Spinal cord (tissue), 10 donors: ENCODE results near the gene EXOC3. TPM values are rescaled to one million over a fixed set of nuclear protein-coding genes. Genes with fewer than 3 reads are reported as not detected.

ENCODE experiments used
- DNase-seq, 6 donors: peaks; one replicate each; pipeline versions ENCODE4 v3.0.0 to v3.0.0-alpha.2; 2013 to 2015; ENCODE audit warnings: low spot score in 6 of 6, low read depth in 4 of 6
- H3K27ac ChIP-seq: one replicate; pipeline ENCODE4 v1.5.1; 2013; ENCODE audit warnings: low read depth, low read length, control low read depth
- H3K27me3 ChIP-seq: one replicate; pipeline ENCODE4 v1.6.1; 2013; ENCODE audit warnings: low read length; ENCODE audit not compliant: control insufficient read depth, insufficient read depth
- H3K36me3 ChIP-seq: one replicate; pipeline ENCODE4 v1.6.1; 2013; ENCODE audit warnings: low read length; ENCODE audit not compliant: control insufficient read depth, insufficient read depth
- H3K4me1 ChIP-seq: one replicate; pipeline ENCODE4 v1.6.1; 2013; ENCODE audit warnings: low read length; ENCODE audit not compliant: control insufficient read depth, insufficient read depth
- H3K4me3 ChIP-seq: one replicate; pipeline ENCODE4 v1.5.1; 2013; ENCODE audit warnings: low read depth, low read length, control low read depth
- H3K9me3 ChIP-seq: one replicate; pipeline ENCODE4 v1.6.1; 2013; ENCODE audit warnings: low read length; ENCODE audit not compliant: control insufficient read depth, insufficient read depth
- whole genome bisulfite sequencing: methylation state at CpG from one replicate; pipeline ENCODE4 v1.1.5; 2013; ENCODE audit warnings: missing lambda C conversion rate; ENCODE audit not compliant: insufficient coverage; 5-methylcytosine and 5-hydroxymethylcytosine counted together
- polyA plus RNA-seq, 2 donors: library from polyadenylated mRNA; unstranded; fragments of 120-200 nt; gene quantifications; one replicate each; pipeline ENCODE4 v1.2.1, GENCODE V29; 2013; ENCODE audit not compliant: insufficient read length in 2 of 2
- total RNA-seq, 2 donors: library from RNA; depleted of rRNA in 1 of 2; stranded (reverse); fragments of 120-200 nt in 1 of 2; fragments of >200 nt in 1 of 2; gene quantifications; one replicate each; pipeline versions ENCODE4 v1.2.3 to v1.2.4, GENCODE V29; 2013 to 2014
- donor health status: healthy.

The EXOC3 gene
- total and polyA plus RNA-seq, 4 donors, result 29.7 to 68.6 (median 53.0) TPM

DNA sequence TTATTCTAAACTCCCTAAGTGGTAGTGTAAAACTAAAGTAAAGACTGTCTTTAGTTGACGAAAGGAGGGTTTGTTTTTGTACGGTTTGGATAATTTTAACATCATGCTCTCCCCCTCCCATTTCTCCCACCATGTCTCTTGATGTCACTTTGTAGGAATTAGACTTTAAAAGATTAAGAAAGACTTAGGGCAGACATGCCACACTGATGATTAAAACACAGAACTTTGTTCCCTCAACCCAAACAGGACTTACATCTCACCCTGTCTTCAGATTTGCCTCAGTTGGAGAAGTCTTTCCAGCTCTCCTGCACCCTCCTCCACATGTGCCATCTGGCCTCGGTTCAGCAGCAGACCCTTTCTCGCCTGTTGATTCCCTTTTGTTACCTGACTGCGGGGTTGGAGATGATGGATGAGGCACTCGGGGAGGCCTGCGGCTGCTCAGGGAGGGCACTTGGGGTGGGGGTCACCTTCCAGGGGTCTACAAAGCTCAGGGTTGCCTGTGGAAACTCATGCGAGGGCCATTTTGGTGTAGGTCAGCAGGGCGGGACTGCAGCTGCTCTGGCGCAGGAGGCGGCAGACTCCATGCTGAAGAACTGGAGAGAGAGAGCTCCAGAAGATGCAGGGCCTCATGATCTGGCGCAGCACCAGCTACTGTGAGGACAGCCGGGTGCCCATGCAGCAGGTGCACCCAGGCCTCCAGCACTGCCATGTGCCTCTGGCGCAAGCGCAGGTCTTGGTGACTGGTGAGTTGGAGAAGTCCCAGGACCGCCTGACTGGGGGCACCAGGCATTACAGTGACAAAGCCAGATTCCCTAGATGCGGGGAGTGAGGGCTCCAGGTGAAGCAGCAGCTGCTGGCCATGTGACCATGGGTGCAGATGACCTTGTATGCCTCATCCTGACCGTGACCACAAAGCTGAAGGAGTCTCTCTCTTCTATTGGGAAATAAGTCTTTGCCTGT, 24.5 kb upstream of the EXOC3 start:
- DNase-seq, result no peak
- Histone ChIP-seq H3K27me3 (no peaks in the 10 kb centered on the region), H3K36me3 (peaks cover 8% of the 10 kb centered on the region), H3K27ac (no peak overlapping the region), H3K4me3 (no peak overlapping the region), H3K4me1 (peaks cover 25% of the 10 kb centered on the region), H3K9me3 (no peaks in the 10 kb centered on the region)
- WGBS, result 62% methylated on average over 16 of the region's 18 CpGs

DNA sequence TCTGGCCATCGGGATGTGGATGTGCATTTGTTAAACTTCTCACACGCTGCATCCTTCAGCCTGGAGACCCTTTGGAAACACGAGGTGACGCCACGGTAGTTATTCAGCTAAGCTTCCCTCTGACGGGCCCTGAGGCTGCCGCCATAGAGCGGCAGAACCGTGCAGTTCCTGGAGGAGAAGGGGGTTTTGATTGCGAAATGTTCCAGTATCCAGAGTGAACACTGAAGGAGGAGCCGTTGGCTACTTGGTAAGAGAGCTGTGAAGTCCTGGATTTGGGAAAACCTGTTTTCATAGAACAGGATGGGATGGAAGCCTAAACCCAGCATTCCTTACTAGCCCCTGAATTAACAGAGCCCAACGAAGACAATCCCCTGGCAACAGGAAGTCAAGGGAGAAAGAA, 23.0 kb upstream of the EXOC3 start:
- Histone ChIP-seq H3K27ac (no peak overlapping the region), H3K36me3 (peaks cover 6% of the 10 kb centered on the region), H3K9me3 (no peaks in the 10 kb centered on the region), H3K27me3 (no peaks in the 10 kb centered on the region), H3K4me1 (peaks cover 22% of the 10 kb centered on the region), H3K4me3 (no peak overlapping the region)
- WGBS, result 84% methylated on average over 11 of the region's 12 CpGs
- no peak for DNase-seq

DNA sequence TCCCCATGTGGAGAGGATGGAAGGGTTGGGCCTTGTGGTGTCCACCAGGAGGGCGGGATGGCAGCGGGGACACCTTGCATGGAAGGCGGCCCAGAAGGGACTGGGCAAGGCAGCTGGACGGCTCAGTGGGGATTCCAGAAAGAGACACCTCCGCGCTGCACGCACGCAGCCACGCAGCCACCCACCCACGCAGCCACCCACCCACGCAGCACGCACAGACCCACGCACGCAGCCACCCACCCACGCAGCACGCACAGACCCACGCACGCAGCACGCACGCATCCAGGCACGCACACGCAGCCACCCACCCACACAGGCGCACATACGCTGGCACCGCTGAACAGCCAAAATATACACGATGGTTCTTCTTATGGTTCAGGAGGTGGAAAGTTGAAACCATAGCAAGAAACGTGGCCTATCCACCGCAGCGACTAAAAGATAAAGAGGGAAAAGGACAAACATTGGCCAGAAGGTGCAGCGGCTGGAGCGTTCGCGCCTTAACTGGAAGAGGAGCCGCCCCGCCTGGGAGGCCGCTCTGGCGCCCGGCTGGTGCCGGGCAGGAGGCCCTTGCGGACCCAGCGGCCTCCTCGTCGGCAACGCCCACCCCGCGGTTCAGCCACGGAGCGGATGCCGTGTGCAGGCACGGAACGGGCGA, 22.2 kb upstream of the EXOC3 start:
- H3K27ac ChIP-seq, result no peak overlapping the region
- H3K36me3 ChIP-seq, result peaks cover 6% of the 10 kb centered on the region
- H3K9me3 ChIP-seq, result no peaks in the 10 kb centered on the region
- no peaks in the 10 kb centered on the region for H3K27me3 ChIP-seq
- 92% methylated on average over 47 of the region's 52 CpGs for WGBS
- H3K4me1 ChIP-seq, result peaks cover 14% of the 10 kb centered on the region
- DNase-seq, result no peak
- H3K4me3 ChIP-seq, result no peak overlapping the region

DNA sequence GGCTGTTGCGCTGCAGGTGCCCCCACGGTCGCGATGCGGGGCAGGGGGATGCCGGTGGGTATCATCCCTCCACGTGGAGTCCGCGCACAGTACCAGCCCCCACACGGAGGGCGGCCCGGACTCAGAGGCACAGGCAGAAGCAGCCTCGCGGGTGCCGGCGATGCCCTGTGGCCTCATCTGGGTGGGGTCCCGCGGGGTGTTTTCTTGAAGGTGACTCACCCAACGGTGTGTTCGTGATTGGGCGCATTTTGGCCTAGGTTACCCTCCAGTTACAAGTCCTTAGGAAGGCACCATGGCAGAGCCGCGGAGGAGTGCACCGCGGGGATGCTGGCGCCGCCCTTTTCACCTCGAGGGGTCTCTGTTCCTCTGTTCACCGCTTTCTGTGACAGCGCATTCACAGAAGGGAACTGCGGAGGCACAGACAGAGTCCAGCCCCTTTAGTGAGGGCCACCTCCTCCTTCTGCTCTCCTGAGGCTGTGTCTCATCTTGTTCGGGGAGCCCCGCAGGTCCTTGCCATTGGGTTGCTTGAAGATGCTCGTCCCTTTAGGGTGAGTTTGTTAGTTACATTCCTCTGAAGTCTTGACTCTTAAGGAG, 21.6 kb upstream of the EXOC3 start:
- Histone ChIP-seq H3K4me1 (peaks cover 8% of the 10 kb centered on the region), H3K27me3 (no peaks in the 10 kb centered on the region), H3K27ac (no peak overlapping the region), H3K4me3 (no peak overlapping the region), H3K9me3 (no peaks in the 10 kb centered on the region), H3K36me3 (peaks cover 6% of the 10 kb centered on the region)
- WGBS, result 86% methylated on average over 31 of the region's 34 CpGs
- no peak for DNase-seq

GRCh38 chr5:421901-422300, 21.1 kb upstream of the EXOC3 start:
- Histone ChIP-seq H3K4me3 (no peak overlapping the region), H3K27ac (no peak overlapping the region), H3K36me3 (peaks cover 6% of the 10 kb centered on the region), H3K9me3 (no peaks in the 10 kb centered on the region), H3K4me1 (peaks cover 7% of the 10 kb centered on the region), H3K27me3 (no peaks in the 10 kb centered on the region)
- no peak for DNase-seq
- 88% methylated on average over 13 of the region's 13 CpGs for WGBS

DNA sequence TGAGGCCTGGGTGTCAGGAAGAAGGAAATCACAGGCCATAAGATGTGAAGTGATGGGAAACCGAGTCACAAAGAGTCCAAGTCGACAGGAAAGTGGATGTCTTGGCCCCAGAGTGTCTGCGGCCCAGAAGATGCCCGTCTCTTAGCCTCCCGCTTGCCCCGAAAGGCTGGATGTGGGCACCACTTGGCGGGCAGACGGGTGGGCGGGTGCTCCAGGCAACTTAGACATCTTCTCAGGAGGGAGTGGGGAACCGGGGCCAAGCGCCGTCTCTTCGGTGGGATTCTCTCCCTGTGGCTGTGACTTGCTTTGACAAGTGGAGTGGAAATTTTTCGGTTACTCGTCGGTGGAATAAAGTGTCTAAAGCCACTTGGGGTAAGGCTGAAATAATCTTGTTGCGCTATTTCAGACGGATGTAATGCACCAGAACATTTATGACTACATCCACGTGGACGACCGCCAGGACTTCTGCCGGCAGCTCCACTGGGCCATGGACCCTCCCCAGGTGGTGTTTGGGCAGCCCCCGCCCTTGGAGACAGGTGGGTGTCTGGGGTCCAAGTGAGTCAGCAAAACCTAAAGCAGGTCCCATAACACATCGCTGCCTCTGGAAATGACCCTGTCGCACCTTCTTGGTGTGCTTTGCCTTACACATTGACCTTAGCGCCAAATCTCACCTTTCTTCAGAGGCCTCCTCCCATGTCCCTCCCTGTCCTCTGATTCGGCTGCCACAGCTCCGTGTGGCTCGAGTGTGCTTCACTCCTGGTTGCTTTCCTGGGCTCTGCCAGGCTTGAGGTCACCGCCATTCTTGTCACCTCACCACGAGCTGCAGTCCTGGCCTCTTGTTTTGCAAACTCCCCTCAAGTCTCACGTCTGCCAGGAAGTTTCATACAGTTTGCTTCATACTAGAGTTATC, 20.4 kb upstream of the EXOC3 start:
- no peaks in the 10 kb centered on the region for H3K27me3 ChIP-seq
- H3K36me3 ChIP-seq, result peaks cover 7% of the 10 kb centered on the region
- no peak overlapping the region for H3K4me3 ChIP-seq
- H3K4me1 ChIP-seq, result peaks cover 7% of the 10 kb centered on the region
- DNase-seq, result no peak
- 92% methylated on average over 32 of the region's 32 CpGs for WGBS
- H3K27ac ChIP-seq, result no peak overlapping the region
- no peaks in the 10 kb centered on the region for H3K9me3 ChIP-seq

- DNase-seq, result no peak
- Histone ChIP-seq H3K4me3 (no peak overlapping the region), H3K4me1 (peaks cover 7% of the 10 kb centered on the region), H3K27ac (no peak overlapping the region), H3K27me3 (no peaks in the 10 kb centered on the region), H3K36me3 (peaks cover 13% of the 10 kb centered on the region), H3K9me3 (no peaks in the 10 kb centered on the region)
- WGBS, result 90% methylated on average over 9 of the region's 9 CpGs
These were observed 19.8 kb upstream of the EXOC3 start for GRCh38 chr5:423233-423565.

GRCh38 chr5:423626-424261, 19.2 kb upstream of the EXOC3 start:
- Histone ChIP-seq H3K27ac (no peak overlapping the region), H3K4me1 (peaks cover 2% of the 10 kb centered on the region), H3K4me3 (no peak overlapping the region), H3K27me3 (no peaks in the 10 kb centered on the region), H3K36me3 (peaks cover 15% of the 10 kb centered on the region), H3K9me3 (no peaks in the 10 kb centered on the region)
- WGBS, result 89% methylated on average over 20 of the region's 24 CpGs
- DNase-seq, result no peak
